ENCODE results near the gene FUT6.
"Not testable (repeated sequence)": the region's sequence is repeated elsewhere in the genome, so short reads cannot be mapped to it uniquely, and the experiment has no call there.

The FUT6 gene

DNA sequence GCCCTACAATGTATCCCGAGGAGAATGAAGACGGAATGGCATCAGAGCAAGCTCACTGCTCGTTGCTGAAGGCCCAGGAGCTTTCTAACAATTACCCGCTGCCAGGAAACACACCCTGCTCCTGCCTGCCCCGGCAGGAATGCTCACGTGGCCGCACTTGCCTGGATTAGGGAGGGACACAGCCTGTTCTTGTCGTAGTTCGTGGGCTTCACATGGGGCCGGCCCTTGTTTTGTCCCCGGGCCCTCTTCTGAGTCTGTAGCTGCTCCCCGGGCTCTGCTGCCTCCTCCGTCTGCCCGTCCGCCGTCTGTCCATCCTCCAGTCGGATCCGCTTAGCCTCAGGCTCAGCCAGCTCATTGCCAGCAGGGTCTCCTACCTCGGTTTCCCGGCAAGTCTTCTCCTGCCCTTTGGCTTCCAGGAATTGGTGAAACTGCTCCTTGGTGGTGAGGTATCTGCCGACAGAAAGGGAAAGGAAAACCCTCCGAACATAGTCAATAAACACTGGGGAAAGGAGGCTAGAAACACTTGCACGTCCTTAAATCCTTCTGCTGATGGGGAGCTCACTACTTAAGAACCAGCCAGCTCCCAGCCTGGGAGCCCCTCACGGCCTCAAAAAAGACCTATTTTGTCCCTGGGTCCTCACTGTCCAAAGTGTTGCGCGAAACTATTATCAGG lies 49.5 kb downstream of the FUT6 start:
- H3K4me3 Mint-ChIP-seq = peak overlapping the region; percentile 94
- no peaks in the 10 kb centered on the region for H3K9me3 Mint-ChIP-seq
- ATAC-seq = no peak
- peaks cover 63% of the 10 kb centered on the region for H3K36me3 Mint-ChIP-seq
- H3K4me1 Mint-ChIP-seq = peaks cover 27% of the 10 kb centered on the region
- peak overlapping the region; percentile 99 for H3K27ac Mint-ChIP-seq
- DNase-seq (ENCODE audit: low spot score in 2 of 2) = no peak

DNA sequence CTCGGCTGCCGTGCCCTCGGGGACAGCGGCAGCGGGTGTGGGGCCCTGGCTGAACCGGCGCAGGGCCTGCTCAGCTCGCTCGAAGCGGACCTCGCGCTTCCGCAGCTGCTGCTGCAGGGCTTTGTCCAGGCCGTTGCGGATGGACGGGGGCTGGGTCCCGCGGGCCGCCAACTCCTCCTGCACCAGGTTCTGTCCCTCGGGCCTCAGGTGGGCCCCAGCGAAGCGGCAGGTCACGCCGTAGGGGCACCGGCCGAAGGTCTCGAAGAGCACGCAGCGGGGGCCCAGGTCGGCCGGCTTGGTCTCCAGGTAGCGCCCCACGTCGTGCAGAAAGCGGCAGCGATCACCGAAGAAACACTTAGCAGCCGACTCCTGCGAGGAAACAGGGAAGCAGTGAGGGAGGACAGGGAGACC lies 50.1 kb downstream of the FUT6 start:
- H3K36me3 Mint-ChIP-seq = peaks cover 68% of the 10 kb centered on the region
- no peak for ATAC-seq
- no peak for DNase-seq (ENCODE audit: low spot score in 2 of 2)
- H3K9me3 Mint-ChIP-seq = no peaks in the 10 kb centered on the region
- peak overlapping the region; percentile 99 for H3K27ac Mint-ChIP-seq
- H3K4me3 Mint-ChIP-seq = peak overlapping the region; percentile 94
- peaks cover 27% of the 10 kb centered on the region for H3K4me1 Mint-ChIP-seq

DNA sequence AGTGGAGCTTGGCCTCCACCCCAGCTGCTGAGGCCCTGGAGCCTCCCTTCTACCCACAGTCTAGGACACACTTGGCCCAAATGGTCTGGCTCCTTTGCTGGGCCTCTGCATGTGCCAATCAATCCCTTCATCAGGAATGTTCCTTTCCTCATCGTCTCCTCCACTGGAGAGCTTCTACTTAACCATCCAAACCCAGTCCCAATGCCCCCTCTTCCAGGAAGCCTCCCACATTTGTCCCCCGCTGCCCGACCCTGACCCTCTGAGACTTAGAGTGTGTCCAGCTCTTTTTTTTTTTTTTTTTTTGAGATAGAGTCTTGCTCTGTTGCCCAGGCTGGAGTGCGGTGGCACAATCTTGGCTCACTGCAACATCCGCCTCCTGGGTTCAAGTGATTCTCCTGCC lies 51.1 kb downstream of the FUT6 start:
- H3K36me3 Mint-ChIP-seq = peaks cover 68% of the 10 kb centered on the region
- ATAC-seq = no peak
- H3K27ac Mint-ChIP-seq = no peak overlapping the region
- H3K4me1 Mint-ChIP-seq = peaks cover 27% of the 10 kb centered on the region
- DNase-seq (ENCODE audit: low spot score in 2 of 2) = no peak
- peak overlapping the region; percentile 94 for H3K4me3 Mint-ChIP-seq
- no peaks in the 10 kb centered on the region for H3K9me3 Mint-ChIP-seq

DNA sequence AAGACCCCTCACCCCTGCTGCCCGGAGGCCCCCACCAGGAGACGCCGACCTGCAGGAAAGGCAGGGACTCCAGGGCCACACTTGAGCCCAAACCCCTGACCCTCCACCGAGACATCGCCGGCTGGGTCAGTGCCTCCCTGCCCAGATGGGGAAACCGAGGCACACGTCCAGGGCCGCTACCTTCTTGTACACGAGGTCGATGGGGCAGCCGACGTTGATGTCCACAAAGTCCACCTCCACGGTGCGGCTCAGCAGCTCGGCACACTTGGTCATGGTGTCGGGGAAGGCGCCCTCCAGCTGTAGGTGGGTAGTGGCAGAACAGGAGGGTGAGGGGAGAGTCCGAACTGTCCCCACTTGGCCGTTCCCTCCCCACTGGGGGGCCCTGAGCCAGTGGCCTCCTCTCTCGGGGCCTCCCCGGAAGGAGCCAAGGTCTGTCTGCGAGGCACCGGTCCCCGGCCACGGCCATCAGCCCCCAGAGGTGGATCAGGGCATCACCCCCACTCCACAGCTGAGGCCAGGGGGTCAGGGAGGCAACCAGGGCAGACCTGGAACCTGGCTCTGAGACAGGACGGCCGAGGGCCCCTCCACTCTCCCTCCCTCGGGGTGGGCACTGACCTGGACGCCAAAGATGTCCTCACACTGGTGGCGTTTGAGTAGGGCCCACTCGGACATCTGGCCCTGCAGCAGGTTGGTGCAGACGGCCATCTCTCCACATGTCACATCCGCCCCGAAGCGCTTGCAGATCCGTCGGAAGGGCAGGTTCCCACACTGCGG lies 51.9 kb downstream of the FUT6 start:
- no peak overlapping the region for H3K4me3 Mint-ChIP-seq
- H3K9me3 Mint-ChIP-seq = no peaks in the 10 kb centered on the region
- H3K27ac Mint-ChIP-seq = no peak overlapping the region
- peaks cover 68% of the 10 kb centered on the region for H3K36me3 Mint-ChIP-seq
- no peak for DNase-seq (ENCODE audit: low spot score in 2 of 2)
- no peak for ATAC-seq
- H3K4me1 Mint-ChIP-seq = peaks cover 27% of the 10 kb centered on the region

DNA sequence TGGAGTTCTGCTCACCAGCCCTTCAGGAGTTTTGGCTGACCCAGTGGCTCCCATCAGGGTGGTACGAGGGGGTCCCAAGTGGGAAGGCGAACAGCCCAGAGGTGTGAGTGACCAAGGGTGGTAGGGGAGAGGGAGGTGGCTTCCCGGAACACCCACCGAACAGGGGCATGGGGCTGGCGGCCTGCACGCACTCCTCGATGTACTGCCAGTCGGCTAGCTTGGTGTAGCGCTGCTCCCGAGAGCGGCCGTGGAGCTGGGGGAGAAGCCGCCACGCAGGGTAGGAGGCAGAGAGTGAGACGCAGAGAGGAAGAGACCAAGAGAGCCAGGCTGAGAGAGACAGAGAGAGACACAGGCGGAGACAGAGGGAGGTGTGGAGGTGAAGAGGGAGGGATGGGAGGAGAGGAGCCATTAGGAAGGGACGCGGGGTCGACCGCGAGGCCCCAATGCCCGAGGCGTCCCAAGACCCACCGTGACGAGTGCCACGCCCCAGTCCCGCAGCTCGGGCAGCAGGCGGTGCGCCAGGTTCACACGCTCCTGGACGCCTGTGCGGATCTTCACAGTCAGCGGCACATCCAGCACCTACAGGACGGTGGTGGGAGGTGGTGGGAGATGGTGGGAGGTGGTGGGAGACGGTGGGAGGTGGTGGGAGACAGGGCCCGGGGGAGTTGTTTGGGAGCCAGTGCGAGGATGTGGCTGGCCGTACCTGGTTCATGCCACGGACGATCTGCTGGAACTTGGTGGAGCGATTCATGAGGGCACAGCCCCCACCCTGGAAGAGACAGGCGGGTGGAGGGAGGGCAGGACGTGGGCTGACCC lies 52.7 kb downstream of the FUT6 start:
- H3K27ac Mint-ChIP-seq = peak overlapping the region; percentile 73
- H3K36me3 Mint-ChIP-seq = peaks cover 68% of the 10 kb centered on the region
- no peak overlapping the region for H3K4me3 Mint-ChIP-seq
- H3K9me3 Mint-ChIP-seq = no peaks in the 10 kb centered on the region
- ATAC-seq (no peak), DNase-seq (ENCODE audit: low spot score in 2 of 2) (no peak)
- H3K4me1 Mint-ChIP-seq = peaks cover 27% of the 10 kb centered on the region

DNA sequence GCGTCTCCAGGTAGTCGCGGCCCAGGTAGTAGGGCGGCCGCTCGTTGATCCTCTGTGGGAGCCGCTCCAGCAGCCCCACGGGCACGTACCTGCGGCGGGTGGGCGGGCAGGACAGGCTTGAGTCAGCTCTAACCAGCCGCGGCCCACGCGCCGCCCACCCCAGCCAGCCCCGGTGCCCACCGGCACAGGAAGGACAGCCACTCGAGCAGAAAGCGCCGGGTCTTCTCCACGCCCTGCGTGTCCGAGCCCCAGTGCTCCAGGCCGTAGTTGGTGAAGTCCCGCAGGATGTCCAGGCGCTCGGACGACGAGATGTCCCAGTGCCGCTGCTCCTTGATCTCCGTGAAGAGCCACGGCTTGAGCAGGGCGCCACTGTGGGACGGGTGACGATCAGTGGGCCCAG lies 54.1 kb downstream of the FUT6 start:
- no peak for ATAC-seq
- H3K9me3 Mint-ChIP-seq = no peaks in the 10 kb centered on the region
- peaks cover 59% of the 10 kb centered on the region for H3K36me3 Mint-ChIP-seq
- no peak for DNase-seq (ENCODE audit: low spot score in 2 of 2)
- H3K4me1 Mint-ChIP-seq = peaks cover 18% of the 10 kb centered on the region
- H3K27ac Mint-ChIP-seq = no peak overlapping the region
- H3K4me3 Mint-ChIP-seq = no peak overlapping the region

DNA sequence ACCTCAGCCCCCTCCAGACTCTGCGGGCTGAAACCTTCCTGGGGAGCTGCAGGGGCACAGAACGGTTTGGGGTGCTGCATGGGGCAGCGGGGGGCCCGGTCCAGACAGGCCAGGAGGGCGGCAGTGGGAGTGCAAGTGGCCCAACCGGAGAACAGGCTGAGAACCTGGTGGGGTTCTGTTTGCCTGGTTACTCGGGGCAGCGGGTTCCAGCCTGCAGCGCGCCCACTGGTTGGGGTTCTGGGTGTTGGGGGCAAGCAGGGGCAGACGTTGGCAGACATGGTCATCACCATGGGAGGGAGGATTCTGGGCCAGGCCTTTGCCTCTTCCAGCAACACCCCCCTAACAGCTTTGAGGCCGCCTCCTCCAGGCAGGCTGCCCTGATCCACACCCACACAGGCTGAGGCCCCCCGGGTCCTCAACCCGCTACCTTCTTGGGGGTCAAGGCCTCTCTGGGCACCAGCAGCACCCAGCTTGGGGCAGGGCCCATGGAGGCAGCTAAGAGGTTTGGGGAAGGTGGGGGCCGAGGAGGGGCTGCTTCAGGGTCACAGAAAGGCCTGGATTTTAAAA lies 54.8 kb downstream of the FUT6 start, which contains the start of gene PRR22:
TSS of gene PRR22 (minus strand) at position 166 of the 567 bp plus-strand sequence. CDS start at position 80, 86 bp downstream.
- no peak for ATAC-seq
- no peak for DNase-seq (ENCODE audit: low spot score in 2 of 2)
- Mint-ChIP-seq H3K27ac (no peak within 1 kb of the TSS), H3K36me3 (peaks cover 51% of the 10 kb centered on the region), H3K9me3 (no peaks in the 10 kb centered on the region), H3K4me1 (peaks cover 12% of the 10 kb centered on the region), H3K4me3 (no peak within 1 kb of the TSS)

DNA sequence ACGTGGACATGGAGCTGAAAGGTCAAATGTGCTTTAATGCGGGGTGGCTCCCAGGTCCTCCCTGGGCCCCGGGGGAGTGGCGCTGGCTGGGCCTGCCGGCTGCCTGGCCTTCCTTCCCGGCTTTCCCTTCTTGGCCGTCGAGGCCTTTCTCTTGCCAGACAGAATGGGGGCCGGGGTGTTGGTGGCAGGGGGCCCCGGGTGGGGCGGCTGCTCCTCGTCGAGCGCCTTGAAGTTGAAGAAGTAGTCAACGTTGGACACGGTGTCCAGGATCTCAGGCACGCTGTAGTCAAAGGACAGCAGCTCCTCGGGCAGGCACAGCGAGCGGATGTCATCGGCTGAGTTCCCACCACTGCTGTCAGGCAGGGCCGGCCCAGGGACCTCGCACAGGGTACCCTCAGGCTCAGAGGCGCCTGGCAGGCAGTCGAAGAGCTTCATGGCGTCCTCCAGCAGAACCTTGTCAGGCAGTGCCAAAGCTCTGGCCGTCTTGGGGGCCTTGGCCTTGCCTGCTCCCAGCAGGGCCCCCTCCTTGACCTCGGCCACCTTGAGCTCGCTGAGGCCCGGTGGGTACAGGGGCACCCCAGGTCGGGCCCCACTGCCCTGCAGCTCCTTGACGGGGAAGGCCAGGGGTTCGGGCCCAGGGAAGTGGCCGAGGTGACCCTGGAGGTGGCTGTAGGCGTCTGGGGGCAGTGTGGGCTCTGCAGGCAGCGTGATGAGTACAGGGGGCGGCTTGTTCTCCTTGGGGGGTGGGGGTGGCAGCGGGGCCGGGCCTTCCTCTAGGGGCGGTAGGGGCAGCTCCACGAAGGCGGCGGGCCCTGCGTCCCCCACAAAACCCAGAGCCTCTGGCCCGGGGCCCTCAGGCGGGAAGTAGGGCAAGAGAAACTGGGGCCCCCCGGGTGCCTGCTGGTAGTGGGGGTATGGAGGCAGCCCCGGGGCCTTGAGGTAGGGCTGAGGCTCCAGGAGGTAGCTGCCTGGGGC lies 56.3 kb downstream of the FUT6 start:
- DNase-seq (ENCODE audit: low spot score in 2 of 2) (no peak), ATAC-seq (no peak)
- Mint-ChIP-seq H3K27ac (no peak overlapping the region), H3K36me3 (peaks cover 37% of the 10 kb centered on the region), H3K4me1 (peaks cover 8% of the 10 kb centered on the region), H3K4me3 (no peak overlapping the region), H3K9me3 (no peaks in the 10 kb centered on the region)

DNA sequence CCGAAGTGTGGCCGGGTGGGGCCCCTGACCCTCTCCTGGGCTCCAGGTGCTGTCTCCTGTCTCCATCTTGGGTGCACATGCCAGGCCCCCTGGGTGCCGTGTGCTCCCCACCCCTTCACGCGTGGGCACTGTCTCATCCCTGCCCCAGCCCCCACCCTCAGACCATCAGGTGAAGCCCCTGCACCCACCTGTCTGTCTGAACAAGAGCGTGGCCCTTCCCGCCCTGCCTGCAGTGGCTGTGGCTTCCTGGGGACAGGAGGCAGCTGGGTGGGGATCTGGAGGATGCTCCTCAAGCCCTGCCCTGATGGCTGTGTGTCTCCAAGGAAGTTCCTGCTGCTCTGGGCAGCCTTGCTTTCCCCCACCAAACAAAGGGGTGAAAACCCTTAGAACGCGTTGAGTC lies 57.2 kb downstream of the FUT6 start:
- no peak for ATAC-seq
- DNase-seq (ENCODE audit: low spot score in 2 of 2) = no peak
- H3K27ac Mint-ChIP-seq = no peak overlapping the region

DNA sequence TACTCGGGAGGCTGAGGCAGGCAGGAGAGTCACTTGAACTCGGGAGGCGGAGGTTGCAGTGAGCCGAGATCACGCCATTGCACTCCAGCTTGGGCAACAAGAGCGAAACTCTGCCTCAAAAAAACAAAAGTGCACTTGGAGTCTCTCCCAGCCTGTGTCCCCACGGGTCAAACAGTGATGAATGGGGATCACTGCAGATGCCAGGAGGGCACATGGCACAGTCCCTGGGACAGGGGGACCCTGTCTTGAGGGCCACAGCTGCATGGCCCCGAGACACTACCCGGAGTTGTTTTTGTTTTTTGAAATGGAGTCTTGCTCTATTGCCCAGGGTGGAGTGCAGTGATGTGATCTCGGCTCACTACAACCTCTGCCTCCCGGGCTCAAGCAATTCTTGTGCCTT lies 58.6 kb downstream of the FUT6 start:
- H3K4me1 Mint-ChIP-seq; ATAC-seq; H3K9me3 Mint-ChIP-seq; DNase-seq (ENCODE audit: low spot score in 2 of 2); H3K27ac Mint-ChIP-seq; H3K4me3 Mint-ChIP-seq: not testable (repeated sequence)
- H3K36me3 Mint-ChIP-seq = peaks cover 14% of the 10 kb centered on the region

More for the DNA sequence above, 57.2 kb downstream of the FUT6 start:
- Mint-ChIP-seq H3K9me3 (no peaks in the 10 kb centered on the region), H3K4me3 (no peak overlapping the region), H3K36me3 (peaks cover 28% of the 10 kb centered on the region), H3K4me1 (peaks cover 6% of the 10 kb centered on the region)
